Measurements from ENCODE around the gene KCNIP1.

KCNIP1 gene

DNA sequence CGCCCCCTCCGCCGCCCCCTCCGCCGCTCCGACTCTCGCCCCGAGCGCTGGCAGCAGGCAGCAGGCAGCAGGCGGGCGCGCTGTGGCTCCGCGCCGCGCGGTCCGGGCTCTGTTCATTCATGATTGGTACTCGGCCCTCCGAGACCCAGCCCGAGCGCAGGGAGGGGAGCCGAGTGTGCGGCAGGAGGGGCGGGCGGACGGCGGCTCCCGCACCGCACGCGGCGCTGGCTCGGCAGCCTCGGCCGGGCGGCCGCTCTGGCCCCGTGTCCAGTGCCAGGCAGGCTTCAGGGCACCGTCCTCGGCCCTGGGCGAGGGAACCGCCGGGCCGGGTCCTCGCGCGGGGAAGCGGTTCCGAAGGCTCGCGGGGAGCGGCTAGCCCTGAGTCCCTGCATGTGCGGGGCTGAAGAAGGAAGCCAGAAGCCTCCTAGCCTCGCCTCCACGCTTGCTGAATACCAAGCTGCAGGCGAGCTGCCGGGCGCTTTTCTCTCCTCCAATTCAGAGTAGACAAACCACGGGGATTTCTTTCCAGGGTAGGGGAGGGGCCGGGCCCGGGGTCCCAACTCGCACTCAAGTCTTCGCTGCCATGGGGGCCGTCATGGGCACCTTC, at the start of gene KCNIP1:
Gene KCNIP1, plus strand, starts transcription at position 31 of the 607 bp plus-strand sequence.
- no peak for DNase-seq (ENCODE audit: low read depth in 2 of 2)

DNA sequence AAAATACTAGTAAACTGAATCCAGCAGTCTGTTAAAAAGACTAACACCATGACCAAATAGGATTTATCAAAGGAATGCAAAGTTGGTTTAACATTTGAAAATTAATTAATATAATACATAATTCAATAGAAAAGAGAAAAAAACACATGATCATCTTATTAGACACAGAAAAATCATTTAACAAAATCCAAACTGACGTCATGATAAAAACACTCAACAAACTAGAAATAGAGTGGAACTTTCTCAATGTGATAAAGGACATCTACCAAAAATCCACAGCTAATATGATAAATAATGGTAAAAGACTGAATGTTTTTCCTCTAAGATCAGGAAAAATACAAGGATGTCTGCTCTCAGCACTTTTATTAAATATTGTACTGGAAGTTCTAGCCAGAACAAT, 40.4 kb upstream of the KCNIP1 start:
- no peak for DNase-seq (ENCODE audit: low read depth in 2 of 2)

DNA sequence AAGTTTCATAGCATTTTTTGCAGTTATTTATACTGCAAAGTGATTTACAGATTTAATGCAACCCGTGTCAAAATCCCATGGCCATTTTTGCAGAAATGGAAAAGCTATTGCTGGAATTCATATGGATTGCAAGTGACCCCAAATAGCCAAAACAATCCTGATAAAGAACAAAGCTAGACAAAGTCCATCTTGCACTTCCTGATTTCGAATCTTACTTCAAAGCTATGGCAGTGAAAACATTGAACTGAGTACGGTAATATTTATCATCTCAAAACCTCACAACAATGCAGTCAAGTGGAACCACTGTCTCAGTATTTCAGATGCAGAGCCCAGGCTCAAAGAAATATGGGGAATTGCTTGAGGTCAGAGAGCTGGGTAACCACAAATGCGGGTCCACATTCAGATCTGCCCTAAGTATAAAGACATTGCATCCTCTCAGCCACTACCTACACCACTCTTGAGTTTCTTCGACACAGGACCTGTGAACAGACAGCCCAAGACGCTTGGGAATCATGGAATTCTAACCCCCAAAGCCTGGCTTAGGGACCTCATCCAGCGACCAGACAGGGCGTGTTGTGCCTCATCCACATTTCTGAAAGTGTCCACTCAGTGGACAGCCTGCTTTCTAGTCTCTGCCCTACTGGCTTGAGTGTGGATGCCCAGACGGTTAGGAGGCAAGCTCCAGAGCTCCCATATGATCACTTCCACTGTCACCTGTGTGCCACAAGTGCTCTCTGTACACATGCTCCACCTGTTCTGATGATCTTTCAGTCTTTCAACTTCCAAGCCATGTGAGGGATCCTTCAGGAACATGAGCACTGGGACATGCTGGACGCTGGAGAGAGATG, 39.3 kb upstream of the KCNIP1 start:
- DNase-seq (ENCODE audit: low read depth in 2 of 2), result no peak

GRCh38 chr5:170466553-170466952, 37.3 kb upstream of the KCNIP1 start:
- DNase-seq (ENCODE audit: low read depth in 2 of 2), result no peak

DNA sequence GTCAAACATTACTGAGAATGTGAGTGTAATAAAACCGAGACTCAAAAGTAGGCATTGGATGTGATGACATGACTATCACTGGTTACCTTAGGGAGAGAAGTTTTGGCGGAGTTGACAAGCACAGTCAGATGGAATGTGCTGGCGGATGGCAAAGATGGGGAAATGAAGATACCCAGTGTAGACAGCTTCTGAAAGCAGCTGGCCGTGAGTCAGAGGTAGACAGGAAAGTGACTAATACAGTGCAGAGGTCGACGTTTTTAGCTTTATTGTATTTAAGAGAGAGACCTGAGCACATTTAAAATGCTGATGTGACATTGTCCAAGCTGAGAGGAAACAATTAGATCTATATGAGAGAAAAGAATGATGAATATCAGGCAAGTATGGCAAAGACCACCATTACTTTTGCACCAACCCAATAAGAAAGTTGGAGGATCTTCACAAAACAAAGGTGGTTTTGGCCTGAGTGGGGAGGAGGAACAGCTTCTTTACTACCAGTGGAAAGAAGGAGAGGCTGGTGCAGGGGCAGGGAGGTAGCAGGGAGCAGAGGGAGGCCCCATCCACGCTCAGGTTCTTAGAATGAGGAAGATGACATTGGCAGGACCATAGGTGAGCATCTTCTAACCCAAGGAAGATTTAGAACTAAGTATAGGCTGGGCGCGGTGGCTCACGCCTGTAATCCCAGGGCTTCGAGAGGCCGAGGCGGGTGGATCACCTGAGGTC, 36.7 kb upstream of the KCNIP1 start:
- peak in 1 of 2 donors; percentile 11 for DNase-seq (ENCODE audit: low read depth in 2 of 2)

DNA sequence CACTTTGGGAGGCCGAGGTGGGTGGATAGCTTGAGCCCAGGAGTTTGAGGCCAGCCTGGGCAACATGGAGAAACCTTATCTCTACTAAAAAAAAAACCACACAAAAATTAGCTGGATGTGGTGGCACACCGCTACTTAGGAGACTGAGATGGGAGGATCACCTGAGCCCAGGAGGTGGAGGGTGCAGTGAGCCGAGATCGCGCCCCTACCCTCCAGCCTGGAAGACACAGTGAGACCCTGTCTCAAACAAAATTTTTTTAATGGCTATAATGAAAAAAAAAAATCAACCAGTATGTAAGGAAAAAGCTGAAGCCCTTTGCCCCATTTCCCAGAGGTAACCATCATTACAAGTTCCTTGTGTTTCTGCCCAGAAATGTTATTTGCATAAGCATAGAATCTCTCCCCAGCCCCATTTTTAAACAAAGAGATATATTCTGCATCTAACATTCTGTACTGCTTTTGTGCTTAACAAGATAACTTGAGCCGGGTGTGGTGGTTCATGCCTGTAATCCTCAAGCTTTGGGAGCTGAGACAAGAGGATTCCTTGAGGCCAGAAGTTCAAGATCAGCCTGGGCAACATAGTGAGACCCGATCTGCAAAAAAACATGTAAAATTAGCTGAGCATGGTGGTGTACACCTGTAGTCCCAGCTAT, 35.1 kb upstream of the KCNIP1 start:
- DNase-seq (ENCODE audit: low read depth in 2 of 2), result no peak

- DNase-seq (ENCODE audit: low read depth in 2 of 2), result no peak
Measured at GRCh38 chr5:170469414-170469813, 34.4 kb upstream of the KCNIP1 start.

GRCh38 chr5:170470275-170470674, 33.5 kb upstream of the KCNIP1 start:
- DNase-seq (ENCODE audit: low read depth in 2 of 2), result no peak

DNA sequence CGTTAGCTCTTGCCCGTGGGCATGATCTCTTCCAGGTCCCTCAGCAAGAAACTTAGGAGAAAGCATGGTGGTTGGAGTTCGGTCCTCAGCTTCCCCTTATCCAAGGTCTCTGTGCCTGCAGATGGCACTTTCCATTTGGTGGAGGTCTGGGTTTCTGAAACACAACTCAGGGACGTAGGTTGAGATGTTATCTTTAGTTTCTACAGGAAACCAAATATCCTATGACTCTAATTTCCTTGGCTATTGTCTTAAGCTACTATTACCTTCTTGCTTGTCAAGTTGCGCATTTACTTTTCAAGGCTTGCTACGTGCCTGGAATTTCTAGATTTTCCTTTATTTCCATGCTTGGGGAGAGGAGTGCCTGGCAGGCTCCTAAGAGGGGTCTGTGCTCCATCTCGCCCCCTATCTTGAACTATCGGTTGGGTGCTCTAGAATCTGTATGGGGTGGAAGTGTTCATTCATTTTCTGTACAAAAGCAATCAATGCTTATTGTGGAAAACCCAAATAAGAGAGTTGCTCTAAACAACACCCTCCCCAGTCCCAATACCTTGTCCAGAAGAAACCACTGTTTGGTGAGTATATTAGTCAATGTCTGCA, 32.9 kb upstream of the KCNIP1 start:
- DNase-seq (ENCODE audit: low read depth in 2 of 2), result no peak

DNA sequence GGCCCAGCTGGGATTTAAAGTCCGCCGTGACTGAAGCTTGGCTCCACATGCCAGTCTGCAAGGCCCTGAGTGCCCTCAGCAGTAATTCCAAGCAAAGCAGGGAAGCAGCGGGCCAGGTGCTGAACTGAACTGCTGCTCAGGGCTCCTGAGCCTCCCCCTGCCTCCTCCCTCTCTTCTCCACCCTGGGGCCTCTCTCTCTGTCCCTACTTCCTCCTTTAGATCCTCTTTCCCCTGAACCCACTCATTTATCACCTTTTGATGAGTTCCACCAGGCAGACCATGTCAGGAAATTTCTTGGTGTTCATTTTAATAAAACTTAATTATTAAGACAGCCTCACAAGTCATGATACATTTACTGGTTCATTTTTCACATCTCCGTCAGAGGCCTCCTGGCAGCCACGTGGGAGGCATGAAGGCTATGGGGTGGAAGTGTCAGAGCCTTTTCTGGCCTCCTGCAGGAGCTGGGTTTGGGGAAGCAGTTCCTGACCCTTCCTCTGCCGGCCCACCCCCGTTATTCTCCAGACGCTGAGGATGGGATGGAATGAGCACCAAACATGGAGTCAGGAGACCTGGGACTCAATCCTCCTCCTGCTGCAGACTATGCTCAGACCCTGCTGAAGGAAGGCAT, 32.2 kb upstream of the KCNIP1 start:
- no peak for DNase-seq (ENCODE audit: low read depth in 2 of 2)

- DNase-seq (ENCODE audit: low read depth in 2 of 2), result no peak
Measured at GRCh38 chr5:170473642-170474041, 30.2 kb upstream of the KCNIP1 start.

DNA sequence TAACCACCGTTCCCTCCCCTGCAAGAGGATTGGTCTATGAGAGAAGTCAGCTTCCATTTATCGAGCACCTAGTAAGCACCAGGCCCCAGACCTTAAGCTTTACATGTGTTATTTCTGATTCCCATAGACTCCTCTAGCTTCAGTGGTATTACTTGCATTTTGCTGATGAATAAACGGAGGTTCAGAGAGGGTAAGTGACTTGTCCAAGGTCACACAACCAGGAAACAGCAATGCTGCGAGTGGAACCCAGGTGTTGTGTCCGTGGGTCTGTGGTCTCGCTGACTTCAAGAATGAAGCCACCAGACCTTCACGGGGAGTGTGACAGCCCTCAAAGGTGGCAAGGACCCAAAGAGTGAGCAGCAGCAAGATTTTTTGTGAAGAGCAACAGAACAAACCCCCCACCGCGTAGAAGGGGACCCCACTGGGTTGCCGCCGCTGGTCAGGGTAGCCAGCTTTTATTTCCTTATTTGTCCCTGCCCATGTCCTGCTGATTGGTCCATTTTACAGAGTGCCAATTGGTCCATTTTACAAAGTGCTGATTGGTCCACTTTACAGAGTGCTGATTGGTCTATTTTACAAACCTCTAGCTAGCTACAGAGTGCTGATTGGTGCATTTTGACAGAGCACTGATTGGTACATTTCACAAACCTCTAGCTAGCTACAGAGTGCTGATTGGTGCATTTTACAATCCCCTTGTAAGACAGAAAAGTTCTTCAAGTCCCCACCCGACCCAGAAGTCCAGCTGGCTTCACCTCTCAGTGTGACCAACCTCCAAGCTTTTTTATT, 29.1 kb upstream of the KCNIP1 start:
- no peak for DNase-seq (ENCODE audit: low read depth in 2 of 2)

GRCh38 chr5:170475294-170476000, 28.4 kb upstream of the KCNIP1 start:
- no peak for DNase-seq (ENCODE audit: low read depth in 2 of 2)

GRCh38 chr5:170476704-170477103, 27.1 kb upstream of the KCNIP1 start:
- no peak for DNase-seq (ENCODE audit: low read depth in 2 of 2)

- no peak for DNase-seq (ENCODE audit: low read depth in 2 of 2)
Measured at GRCh38 chr5:170477906-170478305, 25.9 kb upstream of the KCNIP1 start.

DNA sequence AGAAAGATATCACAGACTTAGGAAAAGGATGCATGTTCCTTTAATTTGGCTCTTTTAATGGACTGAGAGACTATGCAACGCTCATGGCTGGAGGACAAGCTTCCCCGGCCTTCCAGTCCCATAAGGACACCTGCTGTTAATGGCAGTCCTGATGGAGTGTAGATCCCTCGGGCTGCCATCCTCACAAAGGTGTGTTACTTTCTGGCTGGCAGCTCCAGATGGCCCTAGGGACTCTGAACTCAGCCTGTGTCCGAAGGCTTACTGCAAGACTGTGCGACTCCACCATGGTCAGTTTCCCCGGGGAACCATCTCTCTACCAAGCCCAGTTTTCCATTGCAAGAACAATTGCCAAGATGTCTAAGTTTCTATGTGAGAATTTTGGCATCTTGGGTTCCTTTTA, 25.5 kb upstream of the KCNIP1 start:
- no peak for DNase-seq (ENCODE audit: low read depth in 2 of 2)

- DNase-seq (ENCODE audit: low read depth in 2 of 2), result no peak
Measured at GRCh38 chr5:170479484-170479883, 24.3 kb upstream of the KCNIP1 start.

GRCh38 chr5:170480260-170480659, 23.6 kb upstream of the KCNIP1 start:
- no peak for DNase-seq (ENCODE audit: low read depth in 2 of 2)

DNA sequence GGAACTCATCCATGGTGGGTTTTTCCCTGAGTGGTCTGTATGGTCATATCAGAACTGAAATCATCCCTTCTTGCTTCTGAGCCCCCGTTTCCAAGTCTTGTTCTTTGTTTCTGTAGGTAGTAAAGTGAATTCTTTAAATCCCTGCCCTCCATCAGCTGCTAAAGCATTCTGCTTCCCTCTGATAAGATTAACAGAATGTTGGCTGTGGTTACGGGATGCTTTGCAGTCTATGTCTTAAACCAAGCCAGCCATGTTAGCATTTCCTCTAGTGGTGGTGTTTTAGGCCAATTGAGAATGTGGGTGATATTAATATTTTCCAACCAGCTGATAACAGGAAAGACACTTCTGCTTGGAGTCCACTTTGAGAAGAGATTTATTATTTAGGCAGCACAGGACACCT, 22.0 kb upstream of the KCNIP1 start:
- no peak for DNase-seq (ENCODE audit: low read depth in 2 of 2)

GRCh38 chr5:170482511-170482910, 21.3 kb upstream of the KCNIP1 start:
- no peak for DNase-seq (ENCODE audit: low read depth in 2 of 2)
